ENCODE data around the gene SRP72. TPM values are rescaled to one million over a fixed set of nuclear protein-coding genes. Genes with fewer than 3 reads are reported as not detected.

Gene SRP72
- 100 to 1,000 TPM; 140 to 142 TPM for total RNA-seq

- Mint-ChIP-seq H3K9me3 (no peaks in the 10 kb centered on the region), H3K27me3 (no peaks in the 10 kb centered on the region), H3K36me3 (ENCODE audit: low read depth) (peaks cover 40% of the 10 kb centered on the region), H3K4me3 (peak within 1 kb of the TSS; percentile 94), H3K4me1 (peaks cover 52% of the 10 kb centered on the region), H3K27ac (peak within 1 kb of the TSS; percentile 95)
- POLR2A ChIA-PET = interaction anchor here (0.8 to 4.7 kb wide), 30 partner anchors 10 to 519 kb away, joined by 3 to 87 read pairs (median 5); partner anchors contain the start of genes AASDH, CEP135, NOA1 and PAICS
- peak; percentile 91 for DNase-seq
- CTCF ChIA-PET = interaction anchor here (0.7 to 3.4 kb wide), 9 partner anchors 23 to 519 kb away, joined by 3 to 27 read pairs (median 3); partner anchors contain the start of genes AASDH, CEP135, PAICS and PPAT
These were observed at the start of gene SRP72 for GRCh38 chr4:56467284-56468096. TSS of gene SRP72 (plus strand) at chr4:56467617. CDS start at chr4:56467636, 19 bp downstream.

- Mint-ChIP-seq H3K4me1 (peaks cover 14% of the 10 kb centered on the region), H3K27me3 (no peaks in the 10 kb centered on the region), H3K9me3 (no peaks in the 10 kb centered on the region), H3K36me3 (ENCODE audit: low read depth) (peaks cover 3% of the 10 kb centered on the region), H3K4me3 (no peak overlapping the region), H3K27ac (no peak overlapping the region)
- ChIA-PET POLR2A (interaction anchor here (0.6 to 2.2 kb wide), 4 partner anchors 10 to 44 kb away, joined by 3 to 14 read pairs (median 4); partner anchors contain the start of genes PAICS and PPAT), CTCF (interaction anchor here (0.9 to 2.8 kb wide), 11 partner anchors 11 to 414 kb away, joined by 3 to 16 read pairs (median 6); partner anchors contain the start of genes AASDH, PAICS and PPAT)
- DNase-seq = no peak
These were observed 43.2 kb upstream of the SRP72 start for GRCh38 chr4:56424176-56424575.

- H3K27ac Mint-ChIP-seq = no peak overlapping the region
- DNase-seq = peak; percentile 32
- ChIA-PET CTCF (interaction anchor here (0.8 to 2.8 kb wide), 18 partner anchors 10 to 416 kb away, joined by 3 to 24 read pairs (median 5); partner anchors contain the start of genes AASDH, PAICS and PPAT), POLR2A (interaction anchor here (0.6 to 2.2 kb wide), 5 partner anchors 9 to 13 kb away, joined by 3 to 14 read pairs (median 6); partner anchors contain the start of genes PAICS and PPAT)
- no peaks in the 10 kb centered on the region for H3K27me3 Mint-ChIP-seq
- peaks cover 3% of the 10 kb centered on the region for H3K36me3 Mint-ChIP-seq (ENCODE audit: low read depth)
- peaks cover 17% of the 10 kb centered on the region for H3K4me1 Mint-ChIP-seq
- no peak overlapping the region for H3K4me3 Mint-ChIP-seq
- H3K9me3 Mint-ChIP-seq = no peaks in the 10 kb centered on the region
These were observed 42.5 kb upstream of the SRP72 start for GRCh38 chr4:56424697-56425514.

GRCh38 chr4:56425518-56425917 is 41.9 kb upstream of the SRP72 start:
- POLR2A ChIA-PET = interaction anchor here (1.6 to 2.0 kb wide), 2 partner anchors 9 to 11 kb away, joined by 6 to 13 read pairs; partner anchors contain the start of gene PAICS
- Mint-ChIP-seq H3K27me3 (no peaks in the 10 kb centered on the region), H3K27ac (no peak overlapping the region), H3K4me1 (peaks cover 17% of the 10 kb centered on the region), H3K4me3 (no peak overlapping the region), H3K36me3 (ENCODE audit: low read depth) (peaks cover 3% of the 10 kb centered on the region), H3K9me3 (no peaks in the 10 kb centered on the region)
- DNase-seq = no peak
- CTCF ChIA-PET = interaction anchor here (0.8 to 1.8 kb wide), 11 partner anchors 10 to 417 kb away, joined by 3 to 24 read pairs (median 4); partner anchors contain the start of genes AASDH, PAICS and PPAT

- DNase-seq = no peak
- no peaks in the 10 kb centered on the region for H3K27me3 Mint-ChIP-seq
- ChIA-PET POLR2A (interaction anchor here (1.6 to 2.0 kb wide), 2 partner anchors 8 to 11 kb away, joined by 6 to 13 read pairs; partner anchors contain the start of gene PAICS), CTCF (interaction anchor here (0.9 to 1.4 kb wide), 4 partner anchors 9 to 410 kb away, joined by 3 to 24 read pairs (median 6); partner anchors contain the start of genes AASDH, PAICS and PPAT)
- no peak overlapping the region for H3K4me3 Mint-ChIP-seq
- H3K4me1 Mint-ChIP-seq = peaks cover 18% of the 10 kb centered on the region
- no peak overlapping the region for H3K27ac Mint-ChIP-seq
- H3K36me3 Mint-ChIP-seq (ENCODE audit: low read depth) = peaks cover 3% of the 10 kb centered on the region
- no peaks in the 10 kb centered on the region for H3K9me3 Mint-ChIP-seq
These were observed 41.1 kb upstream of the SRP72 start for GRCh38 chr4:56426273-56426672.

GRCh38 chr4:56427179-56427578 is 40.2 kb upstream of the SRP72 start:
- CTCF ChIA-PET = no interaction called here
- no peaks in the 10 kb centered on the region for H3K27me3 Mint-ChIP-seq

GRCh38 chr4:56430203-56430602 is 37.2 kb upstream of the SRP72 start:
- POLR2A ChIA-PET = no interaction called here
- H3K36me3 Mint-ChIP-seq (ENCODE audit: low read depth) = peaks cover 3% of the 10 kb centered on the region
- H3K27ac Mint-ChIP-seq = no peak overlapping the region
- CTCF ChIA-PET = interaction anchor here (1.4 kb wide), 1 partner anchor 548 kb away, joined by 4 read pairs; the partner anchor contains the start of gene NOA1
- no peak overlapping the region for H3K4me3 Mint-ChIP-seq
- H3K9me3 Mint-ChIP-seq = no peaks in the 10 kb centered on the region
- H3K27me3 Mint-ChIP-seq = no peaks in the 10 kb centered on the region
- peaks cover 42% of the 10 kb centered on the region for H3K4me1 Mint-ChIP-seq
- no peak for DNase-seq

More at GRCh38 chr4:56427179-56427578, 40.2 kb upstream of the SRP72 start:
- Mint-ChIP-seq H3K36me3 (ENCODE audit: low read depth) (peaks cover 3% of the 10 kb centered on the region), H3K4me3 (no peak overlapping the region), H3K9me3 (no peaks in the 10 kb centered on the region), H3K27ac (no peak overlapping the region), H3K4me1 (peaks cover 26% of the 10 kb centered on the region)
- DNase-seq = no peak
- POLR2A ChIA-PET = no interaction called here

- H3K36me3 Mint-ChIP-seq (ENCODE audit: low read depth) = peaks cover 4% of the 10 kb centered on the region
These were observed 34.1 kb upstream of the SRP72 start for GRCh38 chr4:56433280-56433679.

GRCh38 chr4:56434599-56435139 is 32.7 kb upstream of the SRP72 start:
- Mint-ChIP-seq H3K36me3 (ENCODE audit: low read depth) (peaks cover 8% of the 10 kb centered on the region), H3K27ac (peak overlapping the region; percentile 96), H3K9me3 (no peaks in the 10 kb centered on the region), H3K4me3 (peak overlapping the region; percentile 99), H3K4me1 (peaks cover 51% of the 10 kb centered on the region), H3K27me3 (no peaks in the 10 kb centered on the region)
- peak; percentile 51 for DNase-seq
- ChIA-PET CTCF (interaction anchor here (0.9 to 4.8 kb wide), 14 partner anchors 9 to 546 kb away, joined by 3 to 27 read pairs (median 8); partner anchors contain the start of genes AASDH, CEP135, NOA1 and SRP72), POLR2A (interaction anchor here (1.0 to 5.6 kb wide), 20 partner anchors 9 to 548 kb away, joined by 3 to 87 read pairs (median 8); partner anchors contain the start of genes AASDH, NOA1, POLR2B and REST)

More at GRCh38 chr4:56433280-56433679, 34.1 kb upstream of the SRP72 start:
- Mint-ChIP-seq H3K27me3 (no peaks in the 10 kb centered on the region), H3K27ac (no peak overlapping the region), H3K9me3 (no peaks in the 10 kb centered on the region), H3K4me3 (peak overlapping the region; percentile 99), H3K4me1 (peaks cover 41% of the 10 kb centered on the region)
- no peak for DNase-seq
- ChIA-PET CTCF (interaction anchor here (1.4 to 4.8 kb wide), 2 partner anchors 8 to 485 kb away, joined by 3 to 24 read pairs; partner anchors contain the start of gene CEP135), POLR2A (interaction anchor here (1.0 to 5.6 kb wide), 6 partner anchors 9 to 545 kb away, joined by 3 to 85 read pairs (median 6); partner anchors contain the start of genes AASDH, NOA1 and POLR2B)

- H3K4me3 Mint-ChIP-seq = peak within 1 kb of the TSS; percentile 99
- H3K27me3 Mint-ChIP-seq = no peaks in the 10 kb centered on the region
- peaks cover 55% of the 10 kb centered on the region for H3K4me1 Mint-ChIP-seq
These were observed 32.1 kb upstream of the SRP72 start, which contains the start of gene PPAT for GRCh38 chr4:56435140-56435926. TSS of gene PPAT (minus strand) at chr4:56435615. CDS start at chr4:56435477, 138 bp downstream.

GRCh38 chr4:56438766-56439165 is 28.7 kb upstream of the SRP72 start:
- Mint-ChIP-seq H3K4me3 (no peak overlapping the region), H3K9me3 (no peaks in the 10 kb centered on the region), H3K27ac (no peak overlapping the region), H3K4me1 (peaks cover 59% of the 10 kb centered on the region), H3K27me3 (no peaks in the 10 kb centered on the region), H3K36me3 (ENCODE audit: low read depth) (peaks cover 32% of the 10 kb centered on the region)
- ChIA-PET POLR2A (interaction anchor here (1.3 to 2.4 kb wide), 2 partner anchors 30 to 51 kb away, joined by 6 to 8 read pairs; partner anchors contain the start of genes AASDH and SRP72), CTCF (no interaction called here)
- DNase-seq = no peak

More at GRCh38 chr4:56435140-56435926, 32.1 kb upstream of the SRP72 start, which contains the start of gene PPAT:
- Mint-ChIP-seq H3K9me3 (no peaks in the 10 kb centered on the region), H3K27ac (peak within 1 kb of the TSS; percentile 96), H3K36me3 (ENCODE audit: low read depth) (peaks cover 12% of the 10 kb centered on the region)
- POLR2A ChIA-PET = interaction anchor here (0.9 to 5.6 kb wide), 29 partner anchors 10 to 889 kb away, joined by 3 to 87 read pairs (median 8); partner anchors contain the start of genes AASDH, CEP135, NOA1 and POLR2B
- DNase-seq = peak; percentile 98
- CTCF ChIA-PET = interaction anchor here (0.7 to 4.8 kb wide), 25 partner anchors 9 to 545 kb away, joined by 3 to 27 read pairs (median 5); partner anchors contain the start of genes AASDH, CEP135, NOA1 and REST
